CD4-positive, alpha-beta T cell treated with Interleukin-17A for 1 hour (primary cell): Measurements from ENCODE around the gene ZNF79.

Experiments
- DNase-seq: peaks from one replicate; pipeline ENCODE4 v3.0.0-alpha.2; 2020

The ZNF79 gene

DNA sequence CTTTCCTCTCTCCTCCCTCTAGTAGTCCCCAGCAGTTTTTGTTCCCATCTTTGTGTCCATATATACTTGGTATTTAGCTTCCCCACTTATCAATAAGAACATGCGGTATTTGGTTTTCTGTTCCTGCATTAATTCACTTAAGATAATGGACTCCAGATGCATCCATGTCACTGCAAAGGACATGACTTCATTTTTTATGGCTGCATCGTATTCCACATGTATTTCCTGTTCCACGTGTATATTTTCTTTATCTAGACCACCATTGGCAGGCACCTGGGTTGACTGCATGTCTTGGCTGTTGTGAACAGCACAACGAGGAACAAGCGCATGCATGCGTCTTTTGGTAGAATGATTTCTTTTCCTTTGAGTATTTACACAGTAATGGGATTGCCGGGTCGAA is 6.2 kb downstream of the ZNF79 start:
- DNase-seq: no peak

DNA sequence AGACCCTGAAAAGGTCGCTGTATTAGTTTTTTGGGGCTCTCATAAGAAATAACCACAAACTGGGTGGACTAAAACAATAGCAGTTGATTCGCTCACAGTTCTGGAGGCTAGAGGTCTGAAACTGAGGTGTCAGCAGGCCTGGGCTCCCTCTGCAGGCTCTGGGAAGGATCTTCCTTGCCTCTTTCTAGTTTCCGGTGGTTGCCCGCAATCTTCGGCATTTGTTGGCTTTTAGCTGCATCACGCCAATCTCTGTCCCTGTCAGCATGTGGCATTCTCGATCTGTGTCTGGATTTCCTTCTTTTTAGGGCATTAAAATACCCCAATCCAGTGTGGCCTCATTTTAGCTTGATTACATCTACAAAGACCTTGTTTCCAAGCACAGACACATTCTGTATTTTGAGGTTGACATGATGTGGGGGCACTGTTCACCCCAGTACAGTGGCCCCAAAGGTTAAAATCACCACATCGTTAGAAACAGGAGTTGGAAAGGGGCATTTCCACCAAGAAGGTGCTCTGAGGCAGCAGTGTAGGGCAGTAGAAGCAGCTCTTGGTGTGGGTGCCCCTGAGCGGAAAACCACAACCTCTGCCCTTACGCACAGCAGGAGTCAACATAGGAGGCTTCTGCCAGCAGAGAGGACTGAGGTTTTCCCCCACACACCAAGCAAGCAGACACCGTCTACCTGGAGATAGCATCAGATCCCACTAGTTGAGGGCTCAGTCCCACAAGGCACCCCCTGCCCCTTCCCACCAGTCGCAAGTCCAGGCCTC is 13.5 kb downstream of the ZNF79 start:
- DNase-seq: peak; percentile 48

DNA sequence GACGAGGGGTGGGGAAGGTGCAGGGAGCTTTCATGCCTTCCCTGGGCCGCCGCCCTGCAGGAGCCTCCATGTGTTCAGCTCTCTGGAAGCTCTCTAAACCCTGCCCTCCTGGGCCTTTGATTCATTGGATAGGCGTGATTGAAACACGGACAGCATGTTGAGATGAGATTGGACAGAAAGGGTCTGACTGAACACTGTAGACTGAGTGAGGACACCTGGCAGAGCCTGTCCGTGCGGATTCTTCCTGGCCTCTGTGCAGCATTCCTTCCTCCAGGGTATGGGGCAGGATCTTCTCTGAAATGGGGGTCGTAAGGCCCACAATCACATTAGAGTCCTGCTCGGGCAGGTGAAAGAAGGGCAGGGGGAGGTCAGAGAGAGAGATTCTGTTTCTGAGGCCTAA is 14.2 kb downstream of the ZNF79 start:
- DNase-seq: no peak

DNA sequence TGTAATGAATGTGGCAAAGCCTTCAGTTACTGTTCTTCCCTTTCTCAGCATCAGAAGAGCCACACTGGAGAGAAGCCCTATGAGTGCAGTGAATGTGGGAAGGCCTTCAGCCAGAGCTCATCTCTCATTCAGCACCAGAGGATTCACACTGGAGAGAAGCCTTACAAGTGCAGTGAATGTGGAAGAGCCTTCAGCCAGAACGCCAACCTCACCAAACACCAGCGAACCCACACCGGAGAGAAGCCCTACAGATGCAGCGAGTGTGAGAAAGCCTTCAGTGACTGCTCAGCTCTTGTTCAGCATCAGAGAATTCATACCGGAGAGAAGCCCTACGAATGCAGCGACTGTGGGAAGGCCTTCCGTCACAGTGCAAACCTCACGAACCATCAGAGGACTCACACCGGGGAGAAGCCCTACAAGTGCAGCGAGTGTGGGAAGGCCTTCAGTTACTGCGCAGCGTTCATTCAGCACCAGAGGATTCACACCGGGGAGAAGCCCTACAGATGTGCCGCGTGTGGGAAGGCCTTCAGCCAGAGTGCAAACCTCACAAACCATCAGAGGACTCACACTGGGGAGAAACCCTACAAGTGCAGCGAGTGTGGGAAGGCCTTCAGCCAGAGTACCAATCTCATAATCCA is 20.2 kb downstream of the ZNF79 start:
- DNase-seq: no peak

DNA sequence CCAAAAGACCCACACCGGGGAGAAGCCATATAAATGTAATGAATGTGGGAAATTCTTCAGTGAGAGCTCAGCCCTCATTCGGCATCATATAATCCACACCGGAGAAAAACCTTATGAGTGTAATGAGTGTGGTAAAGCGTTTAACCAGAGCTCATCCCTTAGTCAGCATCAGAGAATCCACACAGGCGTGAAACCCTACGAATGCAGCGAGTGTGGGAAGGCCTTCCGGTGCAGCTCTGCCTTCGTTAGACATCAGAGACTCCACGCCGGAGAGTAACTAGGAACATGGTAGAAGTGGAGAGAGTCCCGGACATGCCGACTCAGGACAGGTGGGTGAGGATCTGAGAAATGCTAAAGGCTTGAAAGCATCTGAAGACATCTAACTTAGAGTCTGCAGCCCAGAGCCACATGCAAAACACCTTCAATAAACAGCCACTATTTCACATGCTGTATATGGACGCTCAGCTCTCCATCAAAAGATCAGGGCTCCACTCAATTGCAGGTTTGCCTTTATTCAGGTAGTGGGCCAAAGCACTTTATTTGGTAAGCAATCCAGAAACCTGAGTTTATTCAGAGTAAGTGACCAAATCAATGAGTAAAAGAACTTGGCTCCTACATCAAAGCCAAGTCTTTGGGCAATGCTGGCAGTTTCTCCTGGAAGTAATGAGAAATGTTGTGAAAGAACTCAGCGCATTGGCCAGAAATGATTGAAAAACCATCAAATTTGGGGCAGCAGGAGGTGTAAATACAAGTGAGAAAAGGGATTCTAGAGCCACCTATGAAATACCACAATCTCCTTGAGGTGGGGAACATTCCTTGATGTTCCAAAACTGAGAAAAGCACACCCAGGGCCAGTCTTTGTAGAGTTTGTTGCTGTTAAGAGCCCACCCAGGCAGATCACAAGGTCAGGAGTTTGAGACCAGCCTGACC is 21.0 kb downstream of the ZNF79 start:
- no peak for DNase-seq

DNA sequence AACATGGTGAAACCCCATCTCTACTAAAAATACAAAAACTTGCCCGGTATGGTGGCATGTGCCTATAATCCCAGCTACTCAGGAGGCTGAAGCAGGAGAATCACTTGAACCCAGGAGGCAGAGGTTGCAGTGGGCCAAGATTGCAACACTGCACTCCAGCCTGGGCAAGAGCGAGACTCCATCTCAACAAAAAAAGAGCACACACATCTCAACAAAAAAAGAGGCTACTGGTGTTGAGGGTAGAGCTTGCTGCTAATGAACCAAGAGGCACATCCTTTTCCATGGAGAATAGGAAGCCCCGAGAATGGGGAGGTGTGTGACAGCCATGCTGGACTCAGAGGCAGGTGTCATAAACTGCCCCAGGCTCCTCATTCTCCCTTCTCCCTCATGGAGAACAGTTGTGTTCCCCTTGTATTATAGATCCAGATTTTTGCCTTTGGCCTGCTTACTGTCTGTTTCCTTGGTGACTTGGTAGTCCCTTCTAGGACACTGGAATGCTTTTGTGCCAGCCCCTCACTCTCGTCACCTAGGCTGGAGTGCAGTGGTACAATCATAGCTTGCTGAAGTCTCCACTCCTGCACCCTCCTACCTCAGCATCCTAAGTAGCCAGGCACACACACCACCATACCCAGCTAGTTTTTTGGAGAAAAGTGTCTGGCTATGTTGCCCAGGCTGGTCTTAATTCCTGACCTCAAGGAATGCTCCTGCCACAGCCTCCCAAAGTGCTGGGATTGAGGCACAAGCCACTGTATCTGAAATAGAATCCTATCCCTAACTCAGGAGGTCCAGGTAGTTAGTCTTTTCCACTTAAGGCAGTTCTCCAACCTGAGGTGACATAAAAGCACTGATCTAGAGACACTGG is 21.9 kb downstream of the ZNF79 start:
- DNase-seq: no peak

DNA sequence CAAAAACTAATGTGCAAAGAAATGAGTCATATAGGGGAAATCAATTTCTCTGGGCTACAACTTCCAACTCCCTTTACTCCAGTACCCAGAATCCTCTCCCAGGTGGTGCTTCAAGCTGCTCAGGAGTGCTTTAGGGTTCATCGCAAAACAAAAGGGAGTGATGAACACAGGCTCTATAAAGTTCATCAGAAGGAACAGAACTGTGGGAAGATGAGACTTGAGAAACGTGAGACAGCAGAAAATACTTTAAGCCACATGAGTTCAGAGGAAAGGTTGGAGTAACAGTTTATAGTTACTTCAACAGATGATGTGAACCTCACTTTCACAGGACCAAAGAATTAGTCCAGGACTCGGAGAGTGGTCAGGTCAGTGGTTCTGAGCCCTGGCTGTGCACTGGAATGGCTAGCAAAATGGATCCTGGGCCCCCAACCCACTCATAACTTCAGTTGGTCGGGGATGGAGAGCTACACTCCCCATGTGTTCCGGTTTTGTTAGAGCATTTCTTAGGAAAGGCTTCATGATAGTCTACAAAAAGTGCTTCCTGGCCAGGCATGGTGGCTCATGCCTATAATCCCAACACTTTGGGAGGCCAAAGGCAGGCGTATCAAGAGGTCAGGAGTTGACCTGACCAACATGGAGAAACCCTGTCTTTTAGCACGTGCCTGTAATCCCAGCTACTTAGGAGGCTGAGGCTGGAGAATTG is 22.7 kb downstream of the ZNF79 start:
- DNase-seq: no peak

DNA sequence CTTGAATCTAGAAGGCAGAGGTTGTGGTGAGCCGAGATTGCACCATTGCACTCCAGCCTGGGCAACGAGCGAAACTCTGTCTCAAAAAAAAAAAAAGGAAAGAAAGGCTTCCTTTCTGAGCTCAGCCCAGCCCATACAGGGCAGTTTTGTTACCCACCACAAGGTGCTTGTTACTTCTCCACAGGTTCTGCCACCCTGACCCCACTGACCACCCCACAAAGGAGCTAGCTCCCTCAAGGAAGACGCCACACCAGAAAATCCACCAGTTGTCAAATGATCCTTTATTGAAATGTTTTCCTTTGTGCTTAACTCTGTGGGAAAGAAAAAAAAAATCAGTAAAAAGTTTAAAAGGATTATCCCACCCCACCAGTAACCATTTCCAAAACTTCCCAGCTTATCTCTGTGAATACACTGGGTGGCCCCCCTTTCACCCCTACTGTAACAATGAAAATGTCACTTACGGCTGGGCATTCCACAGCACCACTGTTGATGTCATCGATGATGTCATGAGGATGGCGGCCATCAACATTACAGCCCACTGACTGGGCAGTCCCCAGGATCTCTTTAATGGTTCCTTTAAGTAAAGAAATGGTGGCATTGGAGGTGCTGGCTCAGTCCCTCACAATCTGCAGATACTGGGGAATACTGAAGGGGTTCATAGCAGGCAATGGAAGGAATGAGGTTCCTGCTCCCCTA is 23.4 kb downstream of the ZNF79 start:
- no peak for DNase-seq

DNA sequence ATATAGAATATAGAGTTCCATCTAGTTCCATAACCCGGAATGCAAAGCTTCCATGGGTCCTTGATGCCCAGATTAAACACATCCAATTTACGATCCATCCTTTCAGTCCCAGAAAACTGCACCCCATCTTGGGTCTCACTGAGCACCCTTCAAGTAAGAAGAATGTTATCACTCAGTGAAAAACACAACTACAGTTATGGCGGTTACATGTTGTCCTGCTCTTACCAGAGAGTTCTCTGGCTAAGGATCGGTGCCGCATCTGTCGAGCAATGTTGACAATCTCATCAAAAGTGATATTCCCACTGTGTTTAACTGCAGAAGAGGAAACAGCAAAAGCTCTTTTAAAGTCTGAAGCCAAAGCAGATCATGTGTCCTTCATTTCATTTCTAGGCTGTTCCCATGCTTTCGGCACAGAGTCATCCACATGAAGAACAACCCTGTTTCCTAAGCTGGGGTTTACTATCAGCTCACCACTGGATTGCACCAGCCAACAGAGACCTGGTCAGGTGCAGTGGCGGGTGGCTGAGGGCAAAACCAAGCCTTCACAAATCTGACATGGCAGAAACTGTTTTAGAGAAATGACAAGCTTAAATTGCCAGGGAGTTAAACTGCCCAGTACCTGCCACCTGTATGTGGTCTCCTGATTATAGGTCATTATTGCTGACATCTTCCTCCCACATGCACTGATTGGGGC is 24.1 kb downstream of the ZNF79 start:
- no peak for DNase-seq

DNA sequence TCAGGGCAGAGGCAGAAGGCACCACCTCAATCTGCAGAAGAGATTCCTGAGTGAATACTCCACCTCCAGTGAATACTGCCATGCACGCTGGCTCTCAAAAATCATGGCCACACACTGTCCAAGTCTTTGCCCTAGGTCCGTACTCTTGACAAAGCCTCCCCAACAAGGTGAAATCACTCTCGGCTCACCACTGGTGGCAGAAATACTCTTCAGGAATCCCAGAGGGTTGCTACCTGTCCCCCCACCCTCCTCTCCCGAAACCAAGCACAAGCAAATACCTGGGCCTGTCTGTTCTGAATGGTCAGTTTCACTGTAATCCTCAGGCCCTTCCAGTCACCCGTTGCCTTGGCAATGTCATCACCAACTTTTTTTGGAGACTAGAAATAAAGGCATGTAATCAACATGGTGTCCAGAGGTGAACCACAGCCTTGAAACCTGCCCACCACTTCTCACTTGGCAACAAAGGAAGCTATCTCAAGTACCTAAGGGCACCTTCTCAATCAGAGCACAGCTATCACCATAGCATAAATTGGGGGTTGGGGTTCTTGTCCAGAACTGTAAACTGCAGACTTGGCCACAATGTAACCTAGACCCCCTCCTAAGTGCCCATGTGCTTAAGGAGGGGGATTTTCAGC is 25.3 kb downstream of the ZNF79 start:
- no peak for DNase-seq

DNA sequence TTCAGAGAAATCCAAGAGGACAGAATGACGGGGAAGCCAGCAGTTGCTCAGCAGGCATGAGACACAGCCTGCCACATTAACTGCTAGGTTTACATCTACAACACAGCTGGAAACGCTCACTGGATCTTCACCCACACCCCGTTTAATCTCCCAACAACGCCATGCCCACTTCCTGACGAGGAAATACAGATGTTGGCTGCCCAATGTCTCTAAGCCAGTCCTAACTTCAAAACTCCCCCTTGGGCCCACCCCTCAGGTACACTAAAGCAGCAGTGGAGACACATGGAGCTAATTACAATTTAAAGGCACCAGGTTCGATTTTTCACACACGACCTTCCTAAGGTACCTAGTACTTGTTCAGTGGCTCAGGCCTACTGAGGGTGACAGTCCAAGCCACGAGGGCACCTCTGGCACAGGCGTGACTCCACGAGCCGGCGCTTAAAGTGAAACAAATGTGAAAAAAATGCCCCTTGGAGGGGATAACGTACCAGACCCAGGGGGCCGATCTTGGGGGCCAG is 26.1 kb downstream of the ZNF79 start:
- no peak for DNase-seq

DNA sequence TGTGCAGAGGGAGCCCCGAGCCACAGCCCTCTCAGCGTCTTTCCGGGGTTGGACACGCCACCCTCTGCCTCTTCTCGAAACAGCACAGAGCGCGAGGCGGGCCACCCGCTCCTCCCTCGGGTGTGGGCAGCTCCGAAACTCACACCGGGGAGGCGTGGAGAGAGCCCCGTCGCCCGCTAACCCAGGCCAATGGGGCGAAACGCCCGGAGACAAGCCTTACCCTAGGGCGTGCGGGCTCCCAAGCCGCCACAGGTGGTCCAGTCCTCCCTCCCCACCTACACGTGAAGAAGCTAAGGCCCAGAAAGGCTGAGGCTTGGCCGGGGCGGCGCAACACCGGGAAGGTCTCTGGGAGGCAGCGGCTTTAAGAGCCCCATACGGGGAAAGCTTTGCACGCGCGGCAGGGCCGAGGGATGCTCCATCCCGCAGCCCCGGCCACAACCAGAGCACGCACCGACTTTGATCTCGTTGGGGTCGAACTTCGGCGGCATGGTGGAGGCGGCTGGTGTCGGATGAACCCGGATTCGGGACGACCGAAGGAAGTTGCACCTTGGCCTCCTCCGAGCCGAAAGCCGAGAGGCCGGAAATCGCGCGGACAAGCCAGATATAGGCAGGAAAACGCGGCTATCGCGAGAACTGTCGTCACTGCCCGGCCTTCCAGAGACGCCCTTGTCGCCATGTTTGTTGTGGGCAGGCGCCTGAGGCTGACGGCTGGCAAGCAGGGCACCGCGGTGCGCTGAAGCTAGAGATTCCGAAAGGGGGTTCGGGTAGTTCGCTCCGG is 26.8 kb downstream of the ZNF79 start, which contains the start of the genes LRSAM1 and RPL12:
LRSAM1 (plus strand) TSS at position 681 of the 778 bp plus-strand sequence. CDS start 3,018 bp downstream, outside the sequence.
RPL12 (minus strand) TSS at position 577 of the 778 bp plus-strand sequence; CDS start at position 488, 89 bp downstream.
- peak; percentile 98 for DNase-seq

DNA sequence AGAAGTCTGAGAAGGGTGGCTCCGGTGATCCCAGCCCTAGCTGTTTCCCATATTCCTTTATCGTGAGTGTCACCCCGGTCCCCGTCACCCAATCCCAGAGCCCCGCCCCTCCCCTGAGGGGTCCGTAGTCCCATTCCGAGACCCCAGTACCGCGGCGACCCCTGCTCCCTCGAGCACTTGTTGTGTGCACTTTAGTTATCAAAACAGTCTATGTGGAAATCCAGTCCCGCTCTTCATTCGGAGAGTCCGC is 27.4 kb downstream of the ZNF79 start:
- no peak for DNase-seq

DNA sequence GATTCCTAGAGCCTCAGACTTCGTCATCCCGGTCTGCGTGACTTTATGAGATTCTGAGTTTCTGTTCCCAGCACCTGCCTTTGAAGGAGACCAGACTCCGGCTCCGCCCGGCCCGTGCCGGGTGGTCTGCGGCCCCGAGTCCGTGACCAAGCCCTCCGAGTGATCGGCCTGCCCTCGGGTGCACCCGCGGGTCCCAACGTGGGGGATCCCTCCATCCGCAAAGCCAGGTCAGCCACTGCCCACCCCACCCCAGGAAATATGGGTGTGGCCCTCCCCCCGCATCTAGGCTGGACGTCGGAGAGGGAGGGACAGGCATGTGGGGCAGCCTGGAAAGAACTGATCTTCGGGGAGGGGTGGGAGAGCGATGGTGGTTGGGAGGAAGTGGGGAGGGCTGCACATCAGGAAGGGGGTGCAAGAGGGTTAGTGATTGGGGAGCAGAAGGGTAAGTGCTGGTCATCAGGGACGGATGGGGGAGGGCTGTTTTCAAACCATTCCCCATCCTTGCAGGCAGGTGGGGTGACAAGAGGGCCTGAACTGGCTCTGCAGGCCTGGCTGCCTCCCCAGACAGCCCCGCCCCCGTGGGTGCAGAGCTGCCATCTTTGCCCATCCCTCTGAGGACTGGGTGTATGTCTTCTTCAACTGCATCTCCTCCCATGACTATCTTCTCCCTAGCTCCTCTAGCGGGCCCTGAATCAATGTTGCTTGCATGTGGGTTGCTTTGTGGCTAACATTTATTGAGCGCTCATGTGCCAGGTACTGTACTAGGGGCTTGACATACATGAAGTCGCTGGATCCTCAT is 27.9 kb downstream of the ZNF79 start:
- DNase-seq: peak; percentile 56

DNA sequence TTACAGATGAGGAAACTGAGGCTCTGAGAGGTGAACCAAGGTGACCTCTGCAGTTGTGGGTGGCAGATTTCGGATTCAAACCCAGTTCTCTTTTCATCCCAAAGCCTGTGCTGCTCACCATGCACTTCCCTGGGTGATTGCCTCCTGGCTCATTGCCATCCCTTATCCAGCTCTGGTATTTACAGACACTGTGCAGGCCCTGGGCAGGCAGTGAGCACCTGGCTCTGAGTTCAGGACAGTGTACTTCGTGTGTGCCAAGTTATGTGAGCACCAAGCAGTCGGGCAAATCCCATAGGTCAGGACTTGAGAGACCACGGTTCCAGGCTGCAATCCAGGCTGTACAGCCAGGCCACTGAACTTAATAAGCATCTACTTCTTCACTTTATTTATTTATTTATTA is 28.5 kb downstream of the ZNF79 start:
- DNase-seq: no peak

DNA sequence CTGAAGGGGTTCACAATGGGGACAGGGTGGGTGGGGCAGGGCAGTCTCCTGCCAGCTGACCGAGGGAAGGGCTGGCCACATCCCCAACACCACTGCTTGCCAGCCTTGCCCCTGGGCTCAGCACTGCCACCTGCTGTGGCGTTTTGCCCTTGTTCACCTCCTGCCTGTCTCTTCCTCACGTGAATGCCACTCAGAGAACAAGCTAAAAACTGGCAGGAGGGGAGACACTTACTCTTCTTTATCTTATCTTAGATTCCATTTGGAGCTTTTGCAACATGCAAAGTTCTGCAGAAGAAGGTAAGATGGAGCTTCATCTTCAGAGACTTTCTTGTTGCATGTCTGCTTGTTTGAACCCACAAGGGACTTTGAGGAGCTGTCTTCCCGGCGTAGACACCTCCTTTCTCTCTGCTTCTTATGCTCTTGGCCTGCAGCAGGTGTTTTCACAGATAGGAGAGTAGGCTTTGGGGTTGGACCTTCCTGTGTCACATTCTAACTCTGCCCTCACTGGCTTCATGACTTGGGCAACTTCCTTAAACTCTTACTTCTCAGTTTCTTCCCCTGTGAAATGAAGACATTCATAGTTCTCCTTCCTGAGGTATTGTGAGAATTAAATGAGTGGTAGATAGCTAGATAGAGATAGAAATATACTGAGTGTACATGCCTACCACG is 31.3 kb downstream of the ZNF79 start:
- DNase-seq: no peak

DNA sequence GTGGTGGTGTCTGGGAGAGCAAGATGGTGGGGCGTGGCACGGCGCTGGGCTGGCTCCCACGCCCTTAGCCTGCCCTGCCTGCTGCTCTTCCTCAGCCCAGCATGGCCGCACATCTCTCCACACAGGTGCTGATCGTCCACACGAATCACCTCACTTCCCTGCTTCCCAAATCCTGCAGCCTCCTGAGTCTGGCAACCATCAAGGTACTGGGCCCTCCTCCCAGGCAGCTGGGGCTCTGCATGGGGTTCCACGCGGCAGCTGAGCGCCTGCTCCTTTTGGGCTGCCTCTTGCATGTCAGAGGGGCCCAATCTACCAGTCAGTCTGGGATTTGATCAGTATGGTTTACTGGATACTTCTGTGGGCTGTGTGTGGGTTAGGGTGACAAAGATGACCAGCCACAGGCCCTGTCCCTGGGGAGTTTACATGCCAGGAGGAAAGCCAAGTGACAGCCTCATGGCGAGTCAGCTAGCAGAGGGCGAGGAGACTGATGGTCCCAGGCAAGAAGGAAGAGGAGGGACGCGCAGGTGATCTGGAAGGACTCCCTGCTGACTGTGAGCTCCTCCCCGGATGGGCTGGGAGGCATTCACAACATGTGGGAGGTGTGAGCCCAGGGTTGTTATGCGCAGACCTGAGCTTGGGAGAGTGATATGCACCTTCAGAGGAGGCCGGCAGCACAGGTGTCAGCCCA is 33.2 kb downstream of the ZNF79 start:
- DNase-seq: no peak
